Left renal cortex interstitium (tissue), 4 donors: ENCODE measurements around the gene C11orf21. TPM values are rescaled to one million over a fixed set of nuclear protein-coding genes. Genes with fewer than 3 reads are reported as not detected.

Source experiments
- DNase-seq, 4 donors: peaks; one replicate each; pipeline ENCODE4 v3.0.0-alpha.2; 2013; ENCODE audit warnings: low read depth in 4 of 4, low spot score in 2 of 4, missing footprints in 1 of 4
- polyA plus RNA-seq, 4 donors: library from polyadenylated mRNA; unstranded; fragments of 120-200 nt; gene quantifications; one replicate each; pipeline ENCODE4 v1.2.1, GENCODE V29; 2013; ENCODE audit not compliant: insufficient read length in 4 of 4

The C11orf21 gene
- polyA plus RNA-seq, 4 donors, result 0.52 to 0.96 (median 0.70) TPM

GRCh38 chr11:2309251-2310072, 7.7 kb upstream of the C11orf21 start:
- DNase-seq, result no peak

GRCh38 chr11:2308713-2309112, 7.0 kb upstream of the C11orf21 start:
- DNase-seq, result no peak

GRCh38 chr11:2307501-2308331, 6.0 kb upstream of the C11orf21 start:
- no peak for DNase-seq

GRCh38 chr11:2306877-2307500, 5.3 kb upstream of the C11orf21 start:
- peak in 1 of 4 donors; percentile 54 for DNase-seq

GRCh38 chr11:2306452-2306823, 4.7 kb upstream of the C11orf21 start:
- DNase-seq, result peak in 3 of 4 donors; percentile 78 to 82 (median 80)

- peak in 1 of 4 donors; percentile 37 for DNase-seq
These were observed 4.2 kb upstream of the C11orf21 start for GRCh38 chr11:2305788-2306451.

- DNase-seq, result no peak
These were observed 3.5 kb upstream of the C11orf21 start for GRCh38 chr11:2305140-2305778.

GRCh38 chr11:2304506-2305139, 2.9 kb upstream of the C11orf21 start:
- DNase-seq, result no peak

GRCh38 chr11:2303627-2304505, 2.1 kb upstream of the C11orf21 start:
- DNase-seq, result no peak

GRCh38 chr11:2302896-2303626, 1.3 kb upstream of the C11orf21 start:
- DNase-seq, result no peak

GRCh38 chr11:2302306-2302895, 683 bp upstream of the C11orf21 start:
- DNase-seq, result no peak

- DNase-seq, result no peak
These were observed 635 bp downstream of the C11orf21 start for GRCh38 chr11:2300936-2301630.

GRCh38 chr11:2300290-2300935, 1.3 kb downstream of the C11orf21 start:
- DNase-seq, result no peak

- no peak for DNase-seq
These were observed 1.9 kb downstream of the C11orf21 start for GRCh38 chr11:2299773-2300172.

- DNase-seq, result no peak
These were observed 2.6 kb downstream of the C11orf21 start for GRCh38 chr11:2298795-2299761.
